ENCODE measurements around the gene ERF. TPM values are rescaled to one million over a fixed set of nuclear protein-coding genes. Genes with fewer than 3 reads are reported as not detected.

Gene ERF
- total and polyA plus RNA-seq, 10 of the 15 experiments (the other 5 are each of a cell fraction or from before 2014, with no cell fraction given): 0.02 to 51.8 (median 14.4) TPM

DNA sequence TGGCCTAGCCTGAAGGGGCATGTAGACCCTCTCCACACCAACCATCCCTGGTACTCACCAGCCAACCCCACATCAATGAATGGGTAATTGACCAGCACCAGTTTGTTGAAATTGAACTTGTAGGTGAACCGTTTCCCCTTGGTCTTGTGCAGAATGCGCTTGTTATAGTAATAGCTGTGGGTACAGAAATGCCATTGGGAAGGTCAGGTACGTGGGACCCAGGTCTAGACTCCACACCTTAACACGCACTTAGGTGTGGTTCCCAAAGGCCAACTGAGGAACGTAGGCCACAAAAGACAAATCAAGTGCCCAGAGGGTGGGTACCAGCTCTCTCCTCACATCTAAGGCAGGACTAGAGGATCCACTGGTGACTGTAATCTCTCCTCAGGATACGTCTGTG lies 5.2 kb downstream of the ERF start:
- peaks cover 0 to 7% of the 10 kb centered on the region in 2 experiments; a peak in 2 of 4 replicates for H3K36me3 ChIP-seq (ENCODE audit: control insufficient read depth in 2 of 2, insufficient read depth in 2 of 2, low read length in 1 of 2)
- H3K4me2 ChIP-seq (ENCODE audit: control insufficient read depth, insufficient read depth): no peak overlapping the region
- peaks cover 17% of the 10 kb centered on the region for H3K4me1 ChIP-seq (ENCODE audit: control insufficient read depth, insufficient read depth, low read length)
- ATAC-seq: no peak
- SMC1A ChIA-PET (ENCODE audit: uncharacterized antibody, unreplicated experiment): interaction anchor here (1.2 kb wide), 1 partner anchor 30 kb away, joined by 3 read pairs; no protein-coding TSS in a partner anchor
- no peak overlapping the region for H3K9ac ChIP-seq (ENCODE audit: control insufficient read depth, insufficient read depth, low read length)
- in situ Hi-C loops (cut with MboI): no loop called here
- BruUV-seq (replicated peaks): no TSS peak
- H3K27ac ChIP-seq (ENCODE audit: control insufficient read depth, insufficient read depth): no peak overlapping the region
- peaks cover 41% of the 10 kb centered on the region for H3K79me2 ChIP-seq (ENCODE audit: control insufficient read depth, insufficient read depth, low read length)
- no peak for DNase-seq (ENCODE audit: low read depth, low spot score)
- no peaks in the 10 kb centered on the region for H3K27me3 ChIP-seq (replicated peaks in 1 of 2; ENCODE audit: control insufficient read depth in 2 of 2, insufficient read depth in 2 of 2, low read length in 1 of 2)
- CTCF ChIA-PET: interaction anchor here (1.2 kb wide), 1 partner anchor 30 kb away, joined by 5 read pairs; no protein-coding TSS in a partner anchor
- RAD21 ChIA-PET (ENCODE audit: unreplicated experiment): interaction anchor here (1.9 kb wide), 1 partner anchor 30 kb away, joined by 5 read pairs; no protein-coding TSS in a partner anchor
- intact Hi-C loops (cut with micrococcal nuclease; ENCODE audit: unreplicated experiment): no loop called here
- FAIRE-seq: no peak
- no peak for TF ChIP-seq FOS (IDR thresholded peaks at IDR 0.05; ENCODE audit: borderline replicate concordance, extremely low read depth, insufficient read length)
- POLR2A ChIA-PET: no interaction called here
- H3K4me3 ChIP-seq: no peak overlapping the region
- H4K20me1 ChIP-seq (ENCODE audit: control insufficient read depth, insufficient read depth): no peaks in the 10 kb centered on the region
- no peaks in the 10 kb centered on the region for H3K9me3 ChIP-seq (replicated peaks; ENCODE audit: control insufficient read depth, insufficient read depth, low read length)
- no peak overlapping the region for H2AFZ ChIP-seq (ENCODE audit: control insufficient read depth, low read depth, low read length)
- WGBS (ENCODE audit: insufficient coverage, insufficient replicate concordance, low lambda C conversion rate, missing lambda C conversion rate): 75% methylated on average over 6 of the region's 6 CpGs

DNA sequence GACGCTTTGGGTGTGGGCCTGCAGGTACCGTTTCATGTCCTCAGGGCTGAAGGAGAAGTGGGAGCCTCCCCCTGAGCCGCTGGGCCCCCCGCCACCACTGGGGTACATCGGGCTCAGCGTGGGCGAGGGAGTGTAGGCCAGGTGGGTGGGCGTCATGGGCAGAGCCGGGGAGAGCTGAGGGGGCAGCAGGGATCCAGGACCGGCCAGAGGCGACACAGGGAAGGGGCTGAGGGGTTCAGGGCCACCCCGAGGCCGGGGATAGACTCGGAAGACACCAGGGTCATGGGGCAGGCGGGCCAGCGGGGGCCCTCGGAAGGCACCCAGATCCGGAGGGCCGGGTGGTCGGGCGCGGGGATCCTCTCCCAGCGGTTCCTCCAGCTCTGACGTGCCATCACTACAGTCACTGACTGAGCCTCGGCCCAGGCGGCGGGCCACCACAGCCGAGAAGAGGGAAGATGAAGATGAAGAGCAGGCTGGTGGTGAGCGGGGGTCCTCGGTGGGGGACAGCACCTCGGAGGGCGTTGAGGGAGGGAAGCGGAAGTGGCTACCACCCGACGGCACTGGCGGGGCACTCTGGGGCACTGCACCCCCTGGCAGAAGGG lies 5.7 kb downstream of the ERF start:
- H3K4me2 ChIP-seq (ENCODE audit: control insufficient read depth, insufficient read depth): no peak overlapping the region
- in situ Hi-C loops (cut with MboI) (no loop called here), intact Hi-C loops (cut with micrococcal nuclease; ENCODE audit: unreplicated experiment) (no loop called here)
- no peak overlapping the region for H3K9ac ChIP-seq (ENCODE audit: control insufficient read depth, insufficient read depth, low read length)
- POLR2A ChIA-PET: no interaction called here
- no peak for DNase-seq (ENCODE audit: low read depth, low spot score)
- H3K4me3 ChIP-seq: no peak overlapping the region
- peaks cover 17% of the 10 kb centered on the region for H3K4me1 ChIP-seq (ENCODE audit: control insufficient read depth, insufficient read depth, low read length)
- H3K27me3 ChIP-seq (replicated peaks in 1 of 2; ENCODE audit: control insufficient read depth in 2 of 2, insufficient read depth in 2 of 2, low read length in 1 of 2): no peaks in the 10 kb centered on the region
- RAD21 ChIA-PET (ENCODE audit: unreplicated experiment): no interaction called here
- SMC1A ChIA-PET (ENCODE audit: uncharacterized antibody, unreplicated experiment): interaction anchor here (1.2 kb wide), 1 partner anchor 30 kb away, joined by 3 read pairs; no protein-coding TSS in a partner anchor
- 93% methylated on average over 29 of the region's 36 CpGs for WGBS (ENCODE audit: insufficient coverage, insufficient replicate concordance, low lambda C conversion rate, missing lambda C conversion rate)
- H3K9me3 ChIP-seq (replicated peaks; ENCODE audit: control insufficient read depth, insufficient read depth, low read length): no peaks in the 10 kb centered on the region
- BruUV-seq (replicated peaks): no TSS peak
- CTCF ChIA-PET: interaction anchor here (1.2 kb wide), 1 partner anchor 30 kb away, joined by 5 read pairs; no protein-coding TSS in a partner anchor
- no peak overlapping the region for H3K27ac ChIP-seq (ENCODE audit: control insufficient read depth, insufficient read depth)
- peaks cover 38% of the 10 kb centered on the region for H3K79me2 ChIP-seq (ENCODE audit: control insufficient read depth, insufficient read depth, low read length)
- no peak overlapping the region for H2AFZ ChIP-seq (ENCODE audit: control insufficient read depth, low read depth, low read length)
- H4K20me1 ChIP-seq (ENCODE audit: control insufficient read depth, insufficient read depth): no peaks in the 10 kb centered on the region
- peaks cover 0 to 7% of the 10 kb centered on the region in 2 experiments; a peak in 2 of 4 replicates for H3K36me3 ChIP-seq (ENCODE audit: control insufficient read depth in 2 of 2, insufficient read depth in 2 of 2, low read length in 1 of 2)
- ATAC-seq: no peak
- no peak for FAIRE-seq
- TF ChIP-seq, protein P1, sequence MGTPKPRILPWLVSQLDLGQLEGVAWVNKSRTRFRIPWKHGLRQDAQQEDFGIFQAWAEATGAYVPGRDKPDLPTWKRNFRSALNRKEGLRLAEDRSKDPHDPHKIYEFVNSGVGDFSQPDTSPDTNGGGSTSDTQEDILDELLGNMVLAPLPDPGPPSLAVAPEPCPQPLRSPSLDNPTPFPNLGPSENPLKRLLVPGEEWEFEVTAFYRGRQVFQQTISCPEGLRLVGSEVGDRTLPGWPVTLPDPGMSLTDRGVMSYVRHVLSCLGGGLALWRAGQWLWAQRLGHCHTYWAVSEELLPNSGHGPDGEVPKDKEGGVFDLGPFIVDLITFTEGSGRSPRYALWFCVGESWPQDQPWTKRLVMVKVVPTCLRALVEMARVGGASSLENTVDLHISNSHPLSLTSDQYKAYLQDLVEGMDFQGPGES (IDR thresholded peaks at IDR 0.05): no peak
- TF ChIP-seq, protein P2, sequence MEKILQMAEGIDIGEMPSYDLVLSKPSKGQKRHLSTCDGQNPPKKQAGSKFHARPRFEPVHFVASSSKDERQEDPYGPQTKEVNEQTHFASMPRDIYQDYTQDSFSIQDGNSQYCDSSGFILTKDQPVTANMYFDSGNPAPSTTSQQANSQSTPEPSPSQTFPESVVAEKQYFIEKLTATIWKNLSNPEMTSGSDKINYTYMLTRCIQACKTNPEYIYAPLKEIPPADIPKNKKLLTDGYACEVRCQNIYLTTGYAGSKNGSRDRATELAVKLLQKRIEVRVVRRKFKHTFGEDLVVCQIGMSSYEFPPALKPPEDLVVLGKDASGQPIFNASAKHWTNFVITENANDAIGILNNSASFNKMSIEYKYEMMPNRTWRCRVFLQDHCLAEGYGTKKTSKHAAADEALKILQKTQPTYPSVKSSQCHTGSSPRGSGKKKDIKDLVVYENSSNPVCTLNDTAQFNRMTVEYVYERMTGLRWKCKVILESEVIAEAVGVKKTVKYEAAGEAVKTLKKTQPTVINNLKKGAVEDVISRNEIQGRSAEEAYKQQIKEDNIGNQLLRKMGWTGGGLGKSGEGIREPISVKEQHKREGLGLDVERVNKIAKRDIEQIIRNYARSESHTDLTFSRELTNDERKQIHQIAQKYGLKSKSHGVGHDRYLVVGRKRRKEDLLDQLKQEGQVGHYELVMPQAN (conservative IDR thresholded peaks at IDR 0.05): no peak
- TF ChIP-seq BMI1 (IDR thresholded peaks at IDR 0.05; ENCODE audit: borderline replicate concordance) (no peak), LARP7 (IDR thresholded peaks at IDR 0.05) (no peak), RAD51 (IDR thresholded peaks at IDR 0.05) (no peak), YY1 (IDR thresholded peaks at IDR 0.05; ENCODE audit: low read depth, low read length) (no peak), SIX5 (IDR thresholded peaks at IDR 0.05; ENCODE audit: low read depth, low read length, severe bottlenecking) (no peak), KAT2A (conservative IDR thresholded peaks at IDR 0.05; ENCODE audit: control insufficient read depth, low read depth, low read length) (no peak)
- TF ChIP-seq, protein P3, sequence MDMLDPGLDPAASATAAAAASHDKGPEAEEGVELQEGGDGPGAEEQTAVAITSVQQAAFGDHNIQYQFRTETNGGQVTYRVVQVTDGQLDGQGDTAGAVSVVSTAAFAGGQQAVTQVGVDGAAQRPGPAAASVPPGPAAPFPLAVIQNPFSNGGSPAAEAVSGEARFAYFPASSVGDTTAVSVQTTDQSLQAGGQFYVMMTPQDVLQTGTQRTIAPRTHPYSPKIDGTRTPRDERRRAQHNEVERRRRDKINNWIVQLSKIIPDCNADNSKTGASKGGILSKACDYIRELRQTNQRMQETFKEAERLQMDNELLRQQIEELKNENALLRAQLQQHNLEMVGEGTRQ (IDR thresholded peaks at IDR 0.05; ENCODE audit: borderline replicate concordance, low read depth, low read length): no peak
